Measurements from ENCODE around the gene SIRPD.

Gene SIRPD

GRCh38 chr20:1538655-1539054, 18.9 kb downstream of the SIRPD start:
- H3K4me1 ChIP-seq (ENCODE audit: control insufficient read depth, insufficient read depth, low read length, poor library complexity, severe bottlenecking), result no peaks in the 10 kb centered on the region
- H3K9me3 ChIP-seq (ENCODE audit: control insufficient read depth, low read length), result no peaks in the 10 kb centered on the region
- H3K4me3 ChIP-seq (ENCODE audit: extremely low read depth, insufficient read depth, low read length, poor library complexity, severe bottlenecking), result no peak overlapping the region

GRCh38 chr20:1537731-1538058, 19.8 kb downstream of the SIRPD start:
- H3K9me3 ChIP-seq (ENCODE audit: control insufficient read depth, low read length), result no peaks in the 10 kb centered on the region
- WGBS, 2 experiments (ENCODE audit: insufficient coverage in 2 of 2), result 60 to 67% methylated on average over 4 of the region's 4 CpGs

More at GRCh38 chr20:1538655-1539054, 18.9 kb downstream of the SIRPD start:
- no peak overlapping the region for H3K27ac ChIP-seq (ENCODE audit: low read depth, low read length, severe bottlenecking)
- no peaks in the 10 kb centered on the region for H3K36me3 ChIP-seq (ENCODE audit: control insufficient read depth, insufficient read depth, low read length)

DNA sequence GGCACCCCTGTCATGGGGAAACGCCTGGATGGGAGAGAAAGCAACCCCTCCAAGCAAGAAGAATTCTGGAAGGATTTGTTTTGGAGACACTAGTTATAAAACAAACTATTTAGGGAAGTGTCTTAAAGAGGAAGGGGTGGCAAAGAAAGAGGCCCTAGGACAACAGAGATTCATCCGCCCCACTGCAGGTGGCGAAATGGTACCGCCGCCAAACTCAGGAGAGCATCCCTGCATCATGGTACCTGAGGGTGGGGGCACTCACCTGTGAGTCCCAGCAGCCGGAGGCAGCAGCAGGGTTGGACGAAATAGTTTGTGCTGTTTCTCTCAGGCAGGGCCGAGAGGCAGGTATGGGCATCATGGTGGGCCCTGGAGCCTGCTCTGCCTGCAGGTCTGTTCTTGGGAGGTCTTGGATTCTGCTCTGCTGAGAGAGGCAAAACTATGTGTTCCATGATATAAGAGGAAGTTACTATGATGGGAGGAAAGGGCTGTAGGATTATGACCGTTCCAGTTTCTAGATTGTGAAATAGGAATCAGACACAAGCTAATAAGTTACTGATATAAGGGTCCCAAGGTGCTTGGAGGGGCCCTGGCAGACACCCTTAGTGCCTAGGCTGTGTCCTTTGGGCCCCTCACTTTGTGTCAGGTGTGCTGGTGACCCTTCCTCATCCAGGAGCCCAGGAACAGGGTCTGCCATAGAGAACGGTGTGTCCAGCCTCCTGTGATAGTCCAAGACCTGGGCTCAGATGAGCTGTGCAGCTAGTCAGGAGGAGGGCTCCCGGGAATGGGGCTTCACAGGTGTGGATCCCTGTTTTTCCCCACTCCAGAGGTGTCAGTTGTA, 20.4 kb downstream of the SIRPD start:
- WGBS, 2 experiments (ENCODE audit: insufficient coverage in 2 of 2), result 87 to 90% methylated on average over 9 to 10 of the region's 11 CpGs

More at GRCh38 chr20:1537731-1538058, 19.8 kb downstream of the SIRPD start:
- Histone ChIP-seq H3K4me3 (ENCODE audit: extremely low read depth, insufficient read depth, low read length, poor library complexity, severe bottlenecking) (no peak overlapping the region), H3K36me3 (ENCODE audit: control insufficient read depth, insufficient read depth, low read length) (no peaks in the 10 kb centered on the region), H3K4me1 (ENCODE audit: control insufficient read depth, insufficient read depth, low read length, poor library complexity, severe bottlenecking) (no peaks in the 10 kb centered on the region), H3K27ac (ENCODE audit: low read depth, low read length, severe bottlenecking) (no peak overlapping the region)

GRCh38 chr20:1535420-1536175, 21.9 kb downstream of the SIRPD start:
- no peak overlapping the region for H3K4me3 ChIP-seq (ENCODE audit: extremely low read depth, insufficient read depth, low read length, poor library complexity, severe bottlenecking)
- no peaks in the 10 kb centered on the region for H3K4me1 ChIP-seq (ENCODE audit: control insufficient read depth, insufficient read depth, low read length, poor library complexity, severe bottlenecking)
- 93 to 94% methylated on average over 2 to 3 of the region's 5 CpGs for WGBS, 2 experiments (ENCODE audit: insufficient coverage in 2 of 2)
- no peaks in the 10 kb centered on the region for H3K36me3 ChIP-seq (ENCODE audit: control insufficient read depth, insufficient read depth, low read length)
- no peaks in the 10 kb centered on the region for H3K9me3 ChIP-seq (ENCODE audit: control insufficient read depth, low read length)
- no peak overlapping the region for H3K27ac ChIP-seq (ENCODE audit: low read depth, low read length, severe bottlenecking)

More for the DNA sequence above, 20.4 kb downstream of the SIRPD start:
- Histone ChIP-seq H3K9me3 (ENCODE audit: control insufficient read depth, low read length) (no peaks in the 10 kb centered on the region), H3K27ac (ENCODE audit: low read depth, low read length, severe bottlenecking) (no peak overlapping the region), H3K4me1 (ENCODE audit: control insufficient read depth, insufficient read depth, low read length, poor library complexity, severe bottlenecking) (no peaks in the 10 kb centered on the region), H3K36me3 (ENCODE audit: control insufficient read depth, insufficient read depth, low read length) (no peaks in the 10 kb centered on the region), H3K4me3 (ENCODE audit: extremely low read depth, insufficient read depth, low read length, poor library complexity, severe bottlenecking) (no peak overlapping the region)

GRCh38 chr20:1534526-1534925, 23.0 kb downstream of the SIRPD start:
- Histone ChIP-seq H3K36me3 (ENCODE audit: control insufficient read depth, insufficient read depth, low read length) (no peaks in the 10 kb centered on the region), H3K4me1 (ENCODE audit: control insufficient read depth, insufficient read depth, low read length, poor library complexity, severe bottlenecking) (no peaks in the 10 kb centered on the region), H3K9me3 (ENCODE audit: control insufficient read depth, low read length) (no peaks in the 10 kb centered on the region), H3K27ac (ENCODE audit: low read depth, low read length, severe bottlenecking) (no peak overlapping the region), H3K4me3 (ENCODE audit: extremely low read depth, insufficient read depth, low read length, poor library complexity, severe bottlenecking) (no peak overlapping the region)
- 80% methylated on average over 2 of the region's 5 CpGs; no CpG with 5 or more reads in 1 of the 2 experiments for WGBS, 2 experiments (ENCODE audit: insufficient coverage in 2 of 2)

DNA sequence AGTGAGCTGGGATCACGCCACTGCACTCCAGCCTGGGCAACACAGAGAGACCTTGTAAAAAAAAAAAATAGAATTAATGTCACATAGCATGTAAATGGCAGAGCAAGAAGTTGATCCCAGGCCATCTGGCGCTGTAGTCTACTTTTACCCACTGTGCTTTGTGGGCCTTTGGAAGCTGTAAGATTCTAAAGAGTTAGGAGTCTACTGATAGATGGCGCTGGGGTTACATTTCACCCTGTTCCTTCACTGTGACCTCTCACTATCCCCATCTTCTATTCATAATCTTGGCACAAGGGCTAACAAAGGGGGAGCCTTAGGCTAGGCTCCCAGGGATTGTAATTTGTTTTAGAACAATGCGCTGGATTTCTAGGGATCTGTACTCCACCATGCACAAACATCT, 24.4 kb downstream of the SIRPD start:
- 80 to 90% methylated on average over 2 to 3 of the region's 4 CpGs for whole genome bisulfite sequencing, 2 experiments (ENCODE audit: insufficient coverage in 2 of 2)
- Histone ChIP-seq H3K27ac (ENCODE audit: low read depth, low read length, severe bottlenecking) (no peak overlapping the region), H3K4me1 (ENCODE audit: control insufficient read depth, insufficient read depth, low read length, poor library complexity, severe bottlenecking) (no peaks in the 10 kb centered on the region), H3K36me3 (ENCODE audit: control insufficient read depth, insufficient read depth, low read length) (no peaks in the 10 kb centered on the region), H3K9me3 (ENCODE audit: control insufficient read depth, low read length) (no peaks in the 10 kb centered on the region), H3K4me3 (ENCODE audit: extremely low read depth, insufficient read depth, low read length, poor library complexity, severe bottlenecking) (no peak overlapping the region)

GRCh38 chr20:1528811-1529210, 28.7 kb downstream of the SIRPD start:
- Histone ChIP-seq H3K27ac (ENCODE audit: low read depth, low read length, severe bottlenecking) (no peak overlapping the region), H3K36me3 (ENCODE audit: control insufficient read depth, insufficient read depth, low read length) (no peaks in the 10 kb centered on the region), H3K9me3 (ENCODE audit: control insufficient read depth, low read length) (no peaks in the 10 kb centered on the region), H3K4me3 (ENCODE audit: extremely low read depth, insufficient read depth, low read length, poor library complexity, severe bottlenecking) (no peak overlapping the region), H3K4me1 (ENCODE audit: control insufficient read depth, insufficient read depth, low read length, poor library complexity, severe bottlenecking) (no peaks in the 10 kb centered on the region)
- WGBS, 2 experiments (ENCODE audit: insufficient coverage in 2 of 2), result 67% methylated on average over 1 of the region's 1 CpG; no CpG with 5 or more reads in 1 of the 2 experiments

DNA sequence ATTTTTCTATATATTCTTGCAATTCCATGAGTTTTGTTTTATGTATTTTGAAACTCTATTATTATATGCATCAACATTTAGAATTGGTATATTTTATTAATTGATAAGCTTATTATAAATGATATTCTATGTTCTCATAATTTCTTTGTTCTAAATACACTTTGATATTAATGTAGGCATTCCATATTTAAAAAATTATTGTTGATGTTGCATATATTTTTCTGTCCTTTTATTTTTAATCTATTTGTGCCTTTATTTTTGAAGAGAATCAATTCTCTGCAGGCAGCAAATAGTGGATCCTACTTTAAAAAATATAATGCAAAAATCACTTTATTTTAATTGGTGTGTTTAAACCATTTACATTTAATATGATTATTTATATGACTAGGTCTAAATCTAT, 29.6 kb downstream of the SIRPD start:
- no peaks in the 10 kb centered on the region for H3K4me1 ChIP-seq (ENCODE audit: control insufficient read depth, insufficient read depth, low read length, poor library complexity, severe bottlenecking)
- no peaks in the 10 kb centered on the region for H3K9me3 ChIP-seq (ENCODE audit: control insufficient read depth, low read length)
- H3K4me3 ChIP-seq (ENCODE audit: extremely low read depth, insufficient read depth, low read length, poor library complexity, severe bottlenecking), result no peak overlapping the region
- H3K27ac ChIP-seq (ENCODE audit: low read depth, low read length, severe bottlenecking), result no peak overlapping the region
- no peaks in the 10 kb centered on the region for H3K36me3 ChIP-seq (ENCODE audit: control insufficient read depth, insufficient read depth, low read length)

- H3K4me3 ChIP-seq (ENCODE audit: extremely low read depth, insufficient read depth, low read length, poor library complexity, severe bottlenecking), result no peak overlapping the region
- H3K9me3 ChIP-seq (ENCODE audit: control insufficient read depth, low read length), result no peaks in the 10 kb centered on the region
- H3K4me1 ChIP-seq (ENCODE audit: control insufficient read depth, insufficient read depth, low read length, poor library complexity, severe bottlenecking), result no peaks in the 10 kb centered on the region
- no peak overlapping the region for H3K27ac ChIP-seq (ENCODE audit: low read depth, low read length, severe bottlenecking)
- H3K36me3 ChIP-seq (ENCODE audit: control insufficient read depth, insufficient read depth, low read length), result no peaks in the 10 kb centered on the region
Observed at GRCh38 chr20:1526896-1527295, 30.6 kb downstream of the SIRPD start.

DNA sequence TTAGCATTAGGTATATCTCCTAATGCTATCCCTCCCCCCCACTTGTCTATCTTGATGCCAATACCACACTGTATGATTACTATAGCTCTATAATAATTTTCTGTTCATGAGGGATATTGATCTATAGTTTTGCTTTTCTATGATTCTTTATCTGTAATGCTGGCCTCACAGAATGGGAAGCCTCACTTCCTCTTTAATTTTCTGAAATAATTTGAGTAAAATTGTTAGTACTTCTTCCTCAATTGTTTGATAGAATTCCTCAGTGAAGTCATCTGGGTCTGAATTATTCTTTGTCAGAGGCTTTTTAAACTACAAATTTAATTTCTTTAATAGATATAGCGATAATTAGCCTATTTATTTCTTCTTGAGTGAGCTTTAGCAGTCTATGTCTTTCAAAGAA, 31.2 kb downstream of the SIRPD start:
- no peaks in the 10 kb centered on the region for H3K36me3 ChIP-seq (ENCODE audit: control insufficient read depth, insufficient read depth, low read length)
- H3K4me1 ChIP-seq (ENCODE audit: control insufficient read depth, insufficient read depth, low read length, poor library complexity, severe bottlenecking), result no peaks in the 10 kb centered on the region
- H3K27ac ChIP-seq (ENCODE audit: low read depth, low read length, severe bottlenecking), result no peak overlapping the region
- WGBS, 2 experiments (ENCODE audit: insufficient coverage in 2 of 2), result no CpG with 5 or more reads among the region's 1 CpG
- H3K9me3 ChIP-seq (ENCODE audit: control insufficient read depth, low read length), result no peaks in the 10 kb centered on the region
- H3K4me3 ChIP-seq (ENCODE audit: extremely low read depth, insufficient read depth, low read length, poor library complexity, severe bottlenecking), result no peak overlapping the region

DNA sequence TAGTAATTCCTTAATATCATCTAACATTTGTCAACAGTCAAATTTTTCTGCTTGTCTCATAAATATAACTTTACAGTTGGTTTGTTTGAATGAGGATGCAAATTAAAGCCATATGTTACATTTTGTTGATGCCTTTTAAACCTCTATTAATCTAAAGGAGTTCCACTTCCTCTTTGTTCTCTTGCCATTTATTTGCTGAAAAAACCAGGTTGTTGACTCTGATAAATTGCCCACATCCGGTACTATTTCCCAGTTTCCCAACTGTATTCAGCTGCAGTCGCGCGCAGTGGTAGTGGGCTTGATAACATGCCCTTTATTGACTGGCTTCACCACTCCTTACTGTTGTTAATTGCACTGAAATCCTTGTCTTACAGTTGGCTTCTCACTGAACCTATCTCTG, 33.5 kb downstream of the SIRPD start:
- Histone ChIP-seq H3K9me3 (ENCODE audit: control insufficient read depth, low read length) (no peaks in the 10 kb centered on the region), H3K27ac (ENCODE audit: low read depth, low read length, severe bottlenecking) (no peak overlapping the region), H3K4me3 (ENCODE audit: extremely low read depth, insufficient read depth, low read length, poor library complexity, severe bottlenecking) (no peak overlapping the region), H3K4me1 (ENCODE audit: control insufficient read depth, insufficient read depth, low read length, poor library complexity, severe bottlenecking) (no peaks in the 10 kb centered on the region), H3K36me3 (ENCODE audit: control insufficient read depth, insufficient read depth, low read length) (no peaks in the 10 kb centered on the region)
- 98% methylated on average over 4 of the region's 4 CpGs; no CpG with 5 or more reads in 1 of the 2 experiments for WGBS, 2 experiments (ENCODE audit: insufficient coverage in 2 of 2)
